GM19438 (cell line): Measurements from ENCODE around the gene ALDH3B2.
"Not testable (repeated sequence)": the region's sequence is repeated elsewhere in the genome, so short reads cannot be mapped to it uniquely, and the experiment has no call there.

ENCODE experiments used
- ATAC-seq: cut with Tn5 transposase; IDR thresholded peaks from one replicate; pipeline ENCODE4 v1.9.1; 2021; ENCODE audit warnings: low read depth; ENCODE audit not compliant: unreplicated experiment

Gene ALDH3B2

GRCh38 chr11:67674442-67674871 is at the start of gene ALDH3B2:
TSS of gene ALDH3B2 (minus strand) at chr11:67674623. CDS start at chr11:67666935, 7,688 bp downstream.
- no peak for ATAC-seq

- ATAC-seq: not testable (repeated sequence)
Observed at GRCh38 chr11:67723036-67723435, 48.6 kb upstream of the ALDH3B2 start.

- ATAC-seq: not testable (repeated sequence)
Observed at GRCh38 chr11:67716226-67716625, 41.8 kb upstream of the ALDH3B2 start.

GRCh38 chr11:67715801-67716200 is 41.4 kb upstream of the ALDH3B2 start:
- ATAC-seq: not testable (repeated sequence)

GRCh38 chr11:67713892-67714509 is 39.6 kb upstream of the ALDH3B2 start:
- ATAC-seq: not testable (repeated sequence)

GRCh38 chr11:67711676-67712075 is 37.3 kb upstream of the ALDH3B2 start:
- not testable (repeated sequence) for ATAC-seq

- not testable (repeated sequence) for ATAC-seq
Observed at GRCh38 chr11:67711212-67711611, 36.8 kb upstream of the ALDH3B2 start.

- ATAC-seq: not testable (repeated sequence)
Observed at GRCh38 chr11:67709806-67710205, 35.4 kb upstream of the ALDH3B2 start.

- ATAC-seq: no peak
Observed at GRCh38 chr11:67705264-67705663, 30.8 kb upstream of the ALDH3B2 start.

- no peak for ATAC-seq
Observed at GRCh38 chr11:67704524-67704923, 30.1 kb upstream of the ALDH3B2 start.

GRCh38 chr11:67703709-67704108 is 29.3 kb upstream of the ALDH3B2 start:
- ATAC-seq: not testable (repeated sequence)

GRCh38 chr11:67700548-67701262 is 26.3 kb upstream of the ALDH3B2 start:
- ATAC-seq: no peak

- no peak for ATAC-seq
Observed at GRCh38 chr11:67700141-67700540, 25.7 kb upstream of the ALDH3B2 start.

GRCh38 chr11:67699521-67699920 is 25.1 kb upstream of the ALDH3B2 start:
- no peak for ATAC-seq

- ATAC-seq: no peak
Observed at GRCh38 chr11:67698247-67698646, 23.8 kb upstream of the ALDH3B2 start.

- no peak for ATAC-seq
Observed at GRCh38 chr11:67697846-67698245, 23.4 kb upstream of the ALDH3B2 start.

- no peak for ATAC-seq
Observed at GRCh38 chr11:67696998-67697397, 22.6 kb upstream of the ALDH3B2 start.

GRCh38 chr11:67695606-67696005 is 21.2 kb upstream of the ALDH3B2 start:
- no peak for ATAC-seq

GRCh38 chr11:67694875-67695555 is 20.6 kb upstream of the ALDH3B2 start:
- ATAC-seq: no peak

- ATAC-seq: no peak
Observed at GRCh38 chr11:67691149-67691548, 16.7 kb upstream of the ALDH3B2 start.

GRCh38 chr11:67689178-67689577 is 14.8 kb upstream of the ALDH3B2 start:
- ATAC-seq: no peak
